GM13976 (cell line): ENCODE data around the gene IKZF2.

Experiments used
- DNase-seq: peaks from one replicate; pipeline ENCODE4 v3.0.0; 2012; ENCODE audit warnings: low spot score
- in situ Hi-C: fragments of 300-500 bp; cut with MboI; formaldehyde crosslinking; loops from one replicate; pipeline ENCODE4 v1.12.0; 2022; ENCODE audit warnings: low sequenced_read_pairs, mixed read lengths, inconsistent platforms; ENCODE audit not compliant: unreplicated experiment
- TF ChIP-seq, protein P1 (sequence below): IDR thresholded peaks from 2 replicates; pipeline ENCODE4 v1.5.1; 2012; ENCODE audit warnings: borderline replicate concordance, mild to moderate bottlenecking; ENCODE audit not compliant: insufficient read depth; ENCODE audit errors: extremely low read depth, missing control alignments, control extremely low read depth

Gene IKZF2

DNA sequence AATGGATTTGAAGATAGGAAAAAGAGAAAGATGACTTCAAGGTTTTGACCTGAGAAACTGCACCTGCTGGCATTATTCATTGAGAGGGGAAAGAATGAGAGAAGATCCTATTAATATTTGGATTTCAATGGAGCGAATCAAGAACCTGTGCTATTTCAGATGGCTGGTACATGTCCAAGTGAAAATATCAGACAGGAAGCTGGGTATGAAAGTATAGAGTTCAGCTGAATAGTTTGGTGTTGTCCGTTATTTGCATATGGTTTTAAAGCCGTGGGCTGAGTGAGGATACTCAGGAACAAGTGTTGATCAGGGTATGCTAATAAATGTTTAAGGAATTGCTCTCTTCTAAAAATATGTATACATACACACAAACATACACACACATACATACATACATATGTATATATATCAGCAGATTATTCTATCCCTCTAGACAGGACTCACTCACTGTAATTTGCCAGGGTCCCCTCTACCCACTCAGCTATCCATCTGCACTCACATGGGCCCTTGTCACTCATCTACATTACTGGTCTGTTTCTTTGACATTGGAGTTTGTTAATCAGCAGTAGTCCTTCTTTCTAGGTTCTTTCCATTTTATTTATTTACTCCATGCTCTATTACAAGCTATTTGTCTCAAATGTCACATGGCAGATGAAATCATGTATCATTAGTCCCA lies 33.9 kb upstream of the IKZF2 start:
- TF ChIP-seq, protein P1, sequence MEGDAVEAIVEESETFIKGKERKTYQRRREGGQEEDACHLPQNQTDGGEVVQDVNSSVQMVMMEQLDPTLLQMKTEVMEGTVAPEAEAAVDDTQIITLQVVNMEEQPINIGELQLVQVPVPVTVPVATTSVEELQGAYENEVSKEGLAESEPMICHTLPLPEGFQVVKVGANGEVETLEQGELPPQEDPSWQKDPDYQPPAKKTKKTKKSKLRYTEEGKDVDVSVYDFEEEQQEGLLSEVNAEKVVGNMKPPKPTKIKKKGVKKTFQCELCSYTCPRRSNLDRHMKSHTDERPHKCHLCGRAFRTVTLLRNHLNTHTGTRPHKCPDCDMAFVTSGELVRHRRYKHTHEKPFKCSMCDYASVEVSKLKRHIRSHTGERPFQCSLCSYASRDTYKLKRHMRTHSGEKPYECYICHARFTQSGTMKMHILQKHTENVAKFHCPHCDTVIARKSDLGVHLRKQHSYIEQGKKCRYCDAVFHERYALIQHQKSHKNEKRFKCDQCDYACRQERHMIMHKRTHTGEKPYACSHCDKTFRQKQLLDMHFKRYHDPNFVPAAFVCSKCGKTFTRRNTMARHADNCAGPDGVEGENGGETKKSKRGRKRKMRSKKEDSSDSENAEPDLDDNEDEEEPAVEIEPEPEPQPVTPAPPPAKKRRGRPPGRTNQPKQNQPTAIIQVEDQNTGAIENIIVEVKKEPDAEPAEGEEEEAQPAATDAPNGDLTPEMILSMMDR, result no peak
- no peak for DNase-seq
- in situ Hi-C loops, result no loop called here

DNA sequence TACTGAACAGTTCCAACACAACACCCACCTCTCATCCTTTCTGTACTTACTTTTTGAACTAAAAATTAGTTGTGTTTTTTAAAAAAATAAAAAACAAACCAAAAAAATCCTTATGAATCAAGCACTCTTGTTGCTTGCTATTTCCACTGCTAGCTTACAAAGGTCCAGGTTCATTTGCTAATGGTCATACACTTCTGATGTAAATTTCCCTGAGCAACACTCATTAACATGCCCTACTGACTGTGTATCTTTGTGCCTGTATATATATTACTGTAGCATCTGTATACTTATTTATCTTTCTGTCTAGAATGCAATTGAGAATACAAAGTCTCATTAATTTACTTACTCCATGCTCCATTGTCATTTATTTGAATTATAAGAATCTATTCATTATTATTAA lies 30.3 kb upstream of the IKZF2 start:
- TF ChIP-seq, protein P1, result no peak
- in situ Hi-C loops, result no loop called here
- no peak for DNase-seq

GRCh38 chr2:213177679-213178078 lies 26.3 kb upstream of the IKZF2 start:
- in situ Hi-C loops, result no loop called here
- TF ChIP-seq, protein P1, result no peak
- no peak for DNase-seq

DNA sequence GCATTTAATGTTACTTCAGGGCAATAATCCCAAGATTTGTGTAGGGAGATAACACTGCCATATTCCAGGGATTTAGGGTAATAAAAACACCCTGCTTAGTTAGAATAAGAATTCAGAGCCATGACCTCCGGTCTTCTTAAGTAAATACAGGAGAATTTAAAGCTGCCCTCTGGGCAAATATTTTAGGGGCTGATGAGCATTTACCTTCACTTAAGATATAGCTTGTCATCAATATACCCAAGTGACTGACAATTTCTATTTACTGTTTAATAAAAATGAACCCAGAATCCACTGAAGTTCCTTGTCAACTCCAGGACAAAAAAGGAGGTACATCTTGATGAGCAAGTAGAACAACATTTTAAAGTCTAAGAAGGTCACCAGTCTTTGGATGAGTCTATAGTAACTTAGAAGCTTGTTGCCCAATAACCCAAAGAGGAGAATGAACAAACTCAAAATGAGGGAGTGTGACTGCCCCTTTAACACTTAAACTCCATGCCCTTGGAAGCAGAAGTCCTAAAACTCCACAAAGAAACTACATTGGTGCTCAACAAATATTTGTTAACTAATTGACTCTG lies 24.3 kb upstream of the IKZF2 start:
- DNase-seq, result no peak
- in situ Hi-C loops, result no loop called here
- TF ChIP-seq, protein P1, result no peak

DNA sequence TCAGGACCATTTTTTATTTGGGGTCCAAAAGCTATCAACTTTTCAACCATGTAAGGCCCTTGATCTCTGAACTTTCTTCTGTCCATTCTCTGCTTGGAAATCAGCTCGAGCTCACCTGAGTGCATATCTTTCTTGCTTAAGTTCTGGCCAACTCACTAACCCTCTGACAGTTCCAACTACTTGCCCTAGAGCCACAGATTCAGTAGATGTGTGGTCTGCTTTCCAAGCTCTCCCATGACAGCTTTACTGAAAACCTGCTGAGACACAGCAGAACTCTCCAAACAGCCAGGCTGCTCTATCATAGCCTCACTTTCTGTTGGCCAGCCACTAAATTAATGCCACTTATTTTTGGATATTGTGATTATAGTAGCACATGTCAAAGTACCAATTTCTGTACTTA lies 21.2 kb upstream of the IKZF2 start:
- in situ Hi-C loops, result loop anchor here (25.0 kb wide), 1 partner anchor 435 kb away; no protein-coding TSS in a partner anchor
- DNase-seq, result no peak
- TF ChIP-seq, protein P1, result no peak

GRCh38 chr2:213171147-213171546 lies 19.7 kb upstream of the IKZF2 start:
- in situ Hi-C loops, result loop anchor here (25.0 kb wide), 1 partner anchor 434 kb away; no protein-coding TSS in a partner anchor
- no peak for DNase-seq
- TF ChIP-seq, protein P1, result no peak
